Erythroblast (primary cell): Measurements from ENCODE around the gene GM2A.
A peak's percentile ranks its signal among the peaks of the same experiment; 100 is the strongest.

Experiments
- GATA1 ChIP-seq: IDR thresholded peaks from 2 replicates; pipeline ENCODE4 v1.6.1; 2011; ENCODE audit warnings: low read depth, mild to moderate bottlenecking, control low read depth, low read length, moderate library complexity
- POLR2A ChIP-seq: IDR thresholded peaks from 2 replicates; pipeline ENCODE4 v1.6.1; 2011; ENCODE audit warnings: mild to moderate bottlenecking, low read length

DNA sequence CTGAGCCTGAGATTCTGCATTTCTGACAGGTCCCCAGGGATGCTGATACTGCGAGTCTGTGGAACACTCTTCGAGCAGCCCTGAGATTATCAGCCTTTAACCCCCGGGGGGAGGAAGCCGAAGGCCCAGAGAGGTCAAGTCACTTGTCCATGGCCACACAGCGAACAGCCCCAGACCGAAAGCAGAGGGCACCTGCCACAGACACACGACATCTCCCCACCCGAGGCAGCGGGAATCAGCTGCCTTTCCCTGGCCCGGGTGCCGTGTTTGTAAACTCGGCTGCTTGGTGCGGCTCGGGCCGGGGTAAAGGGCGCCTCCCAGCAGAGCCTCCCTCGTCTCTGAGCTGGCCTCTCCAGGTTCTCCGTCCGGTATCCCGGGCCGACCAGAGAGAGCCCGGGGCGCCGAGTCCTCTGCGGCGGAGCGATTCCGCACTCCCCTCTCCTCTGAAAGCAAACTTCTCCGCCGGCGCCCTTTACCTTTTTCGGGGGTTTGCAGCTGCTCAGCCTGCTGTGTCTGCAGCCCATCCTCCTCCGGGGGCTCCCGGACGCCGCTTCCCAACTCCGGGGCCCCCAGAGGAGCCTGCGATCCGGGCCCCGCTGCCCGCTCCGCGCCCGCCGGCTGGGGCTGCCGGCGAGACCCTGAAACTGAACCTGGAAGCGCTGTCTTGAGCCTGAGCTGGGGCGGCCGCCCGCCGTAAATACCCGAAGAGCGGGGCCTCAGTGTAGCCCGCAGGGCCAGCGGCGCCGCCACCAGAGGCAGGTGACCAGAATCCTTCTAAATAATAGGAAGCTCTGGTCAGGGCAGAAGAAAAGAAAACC lies 29.3 kb upstream of the GM2A start, which contains the start of gene CCDC69:
- peak; percentile 6 for TF ChIP-seq POLR2A
- TF ChIP-seq GATA1, result no peak
